Nephron progenitor cell (in vitro differentiated cells): Measurements from ENCODE around the gene TUBD1.
A peak's percentile ranks its signal among the peaks of the same experiment; 100 is the strongest.

Experiments used
- DNase-seq: peaks from one replicate; pipeline ENCODE4 v3.0.0; 2021
- H3K27ac Mint-ChIP-seq: 2 replicates; pipeline ENCODE4 v1.8.0; 2021; ENCODE audit warnings: mild to moderate bottlenecking, moderate library complexity, mixed read lengths
- H3K27me3 Mint-ChIP-seq: 2 replicates; pipeline ENCODE4 v1.8.0; 2021; ENCODE audit warnings: mild to moderate bottlenecking, low read depth, mixed read lengths; ENCODE audit not compliant: poor library complexity
- H3K36me3 Mint-ChIP-seq: 2 replicates; pipeline ENCODE4 v1.8.0; 2021; ENCODE audit warnings: low read depth, mixed read lengths
- H3K4me1 Mint-ChIP-seq: 2 replicates; pipeline ENCODE4 v1.8.0; 2021; ENCODE audit warnings: mixed read lengths
- H3K4me3 Mint-ChIP-seq: 2 replicates; pipeline ENCODE4 v1.8.0; 2021; ENCODE audit warnings: mild to moderate bottlenecking, moderate library complexity, mixed read lengths
- H3K9me3 Mint-ChIP-seq: 2 replicates; pipeline ENCODE4 v1.8.0; 2021; ENCODE audit warnings: mild to moderate bottlenecking, moderate library complexity, mixed read lengths
- CTCF ChIP-seq: fragments of 200-600 bp; sonication (generic); IDR thresholded peaks from 2 replicates; pipeline ENCODE4 v1.5.0; 2021; ENCODE audit warnings: antibody characterized with exemption

The TUBD1 gene

GRCh38 chr17:59828478-59828760 is 64.3 kb downstream of the TUBD1 start:
- no peak for DNase-seq
- Mint-ChIP-seq H3K36me3 (peaks cover 10% of the 10 kb centered on the region), H3K27ac (peak overlapping the region; percentile 45), H3K27me3 (no peaks in the 10 kb centered on the region), H3K4me1 (peaks cover 11% of the 10 kb centered on the region), H3K4me3 (no peak overlapping the region), H3K9me3 (no peaks in the 10 kb centered on the region)
- no peak for TF ChIP-seq CTCF

- peaks cover 11% of the 10 kb centered on the region for H3K4me1 Mint-ChIP-seq
- no peak overlapping the region for H3K4me3 Mint-ChIP-seq
- peaks cover 11% of the 10 kb centered on the region for H3K36me3 Mint-ChIP-seq
- H3K27ac Mint-ChIP-seq, result no peak overlapping the region
- no peaks in the 10 kb centered on the region for H3K27me3 Mint-ChIP-seq
- no peak for DNase-seq
- H3K9me3 Mint-ChIP-seq, result no peaks in the 10 kb centered on the region
- no peak for TF ChIP-seq CTCF
Observed at GRCh38 chr17:59827721-59828477, 64.8 kb downstream of the TUBD1 start.

GRCh38 chr17:59826706-59827453 is 65.9 kb downstream of the TUBD1 start:
- DNase-seq, result no peak
- no peak for TF ChIP-seq CTCF
- no peaks in the 10 kb centered on the region for H3K27me3 Mint-ChIP-seq
- H3K9me3 Mint-ChIP-seq, result no peaks in the 10 kb centered on the region
- peaks cover 18% of the 10 kb centered on the region for H3K36me3 Mint-ChIP-seq
- peaks cover 11% of the 10 kb centered on the region for H3K4me1 Mint-ChIP-seq
- H3K27ac Mint-ChIP-seq, result no peak overlapping the region
- H3K4me3 Mint-ChIP-seq, result no peak overlapping the region

GRCh38 chr17:59825533-59826322 is 67.0 kb downstream of the TUBD1 start:
- no peak for TF ChIP-seq CTCF
- no peak overlapping the region for H3K4me3 Mint-ChIP-seq
- H3K9me3 Mint-ChIP-seq, result no peaks in the 10 kb centered on the region
- peaks cover 11% of the 10 kb centered on the region for H3K4me1 Mint-ChIP-seq
- DNase-seq, result no peak
- H3K36me3 Mint-ChIP-seq, result peaks cover 18% of the 10 kb centered on the region
- no peaks in the 10 kb centered on the region for H3K27me3 Mint-ChIP-seq
- H3K27ac Mint-ChIP-seq, result no peak overlapping the region

- Mint-ChIP-seq H3K9me3 (no peaks in the 10 kb centered on the region), H3K36me3 (peaks cover 44% of the 10 kb centered on the region), H3K4me1 (no peaks in the 10 kb centered on the region), H3K27ac (no peak overlapping the region), H3K27me3 (no peaks in the 10 kb centered on the region), H3K4me3 (no peak overlapping the region)
- no peak for DNase-seq
- no peak for TF ChIP-seq CTCF
Observed at GRCh38 chr17:59815965-59816364, 76.8 kb downstream of the TUBD1 start.
